Measurements from ENCODE around the gene EGLN3.

The EGLN3 gene

GRCh38 chr14:33962016-33962415 lies 11.1 kb upstream of the EGLN3 start:
- no peak for DNase-seq (ENCODE audit: low read depth)

DNA sequence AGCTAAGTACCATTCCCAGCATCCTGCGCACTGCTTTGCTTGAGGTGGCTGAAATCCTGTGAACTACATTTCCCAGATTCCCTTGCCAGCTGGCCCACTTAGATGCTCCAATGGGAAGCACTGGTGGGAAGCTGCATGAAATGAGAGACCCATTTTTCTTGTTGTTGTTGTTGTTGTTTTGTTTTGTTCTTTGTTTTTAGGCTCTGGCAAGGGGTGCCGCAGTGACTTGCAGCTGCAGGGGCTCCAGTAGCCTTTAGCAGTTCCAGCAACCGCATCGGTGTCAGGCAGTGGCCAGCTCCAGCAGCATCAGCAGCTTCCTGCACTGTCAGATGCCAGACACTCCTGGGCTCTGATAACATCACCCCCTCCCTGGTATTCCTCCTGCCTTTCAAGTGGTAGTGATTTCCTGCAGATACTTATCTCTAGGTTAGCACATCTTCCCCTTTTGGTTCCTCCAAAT lies 8.8 kb upstream of the EGLN3 start:
- no peak for DNase-seq (ENCODE audit: low read depth)

- no peak for DNase-seq (ENCODE audit: low read depth)
Measured at GRCh38 chr14:33958605-33959226, 7.8 kb upstream of the EGLN3 start.

GRCh38 chr14:33957993-33958392 lies 7.1 kb upstream of the EGLN3 start:
- no peak for DNase-seq (ENCODE audit: low read depth)

GRCh38 chr14:33957299-33957698 lies 6.4 kb upstream of the EGLN3 start:
- DNase-seq (ENCODE audit: low read depth) = no peak

GRCh38 chr14:33956640-33957039 lies 5.8 kb upstream of the EGLN3 start:
- no peak for DNase-seq (ENCODE audit: low read depth)

GRCh38 chr14:33954016-33954598 lies 3.2 kb upstream of the EGLN3 start:
- no peak for DNase-seq (ENCODE audit: low read depth)

- no peak for DNase-seq (ENCODE audit: low read depth)
Measured at GRCh38 chr14:33952541-33952940, 1.7 kb upstream of the EGLN3 start.

GRCh38 chr14:33951183-33951840 lies 438 bp upstream of the EGLN3 start:
- DNase-seq (ENCODE audit: low read depth) = no peak

DNA sequence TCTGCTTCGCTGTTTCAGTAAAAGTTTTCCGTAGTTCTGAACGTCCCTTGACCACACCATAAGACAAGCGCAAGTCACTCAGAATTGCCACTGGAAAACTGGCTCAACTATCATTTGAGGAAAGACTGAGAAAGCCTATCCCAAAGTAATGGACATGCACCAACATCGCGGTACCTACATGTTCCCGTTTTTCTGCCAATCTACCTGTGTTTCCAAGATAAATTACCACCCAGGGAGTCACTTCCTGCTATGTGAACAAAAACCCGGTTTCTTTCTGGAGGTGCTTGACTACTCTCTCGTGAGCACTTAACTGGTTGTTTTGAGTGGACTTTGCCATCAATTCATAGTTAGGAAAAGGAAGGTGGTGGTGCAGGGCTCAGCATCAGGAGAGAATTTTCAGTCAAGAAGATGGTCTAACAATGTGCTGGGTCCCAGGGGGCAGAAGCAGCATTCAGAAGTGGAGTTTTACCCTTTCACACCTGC lies 1.4 kb downstream of the EGLN3 start:
- no peak for DNase-seq (ENCODE audit: low read depth)

GRCh38 chr14:33948869-33949408 lies 1.9 kb downstream of the EGLN3 start:
- no peak for DNase-seq (ENCODE audit: low read depth)

- no peak for DNase-seq (ENCODE audit: low read depth)
Measured at GRCh38 chr14:33948145-33948868, 2.6 kb downstream of the EGLN3 start.

DNA sequence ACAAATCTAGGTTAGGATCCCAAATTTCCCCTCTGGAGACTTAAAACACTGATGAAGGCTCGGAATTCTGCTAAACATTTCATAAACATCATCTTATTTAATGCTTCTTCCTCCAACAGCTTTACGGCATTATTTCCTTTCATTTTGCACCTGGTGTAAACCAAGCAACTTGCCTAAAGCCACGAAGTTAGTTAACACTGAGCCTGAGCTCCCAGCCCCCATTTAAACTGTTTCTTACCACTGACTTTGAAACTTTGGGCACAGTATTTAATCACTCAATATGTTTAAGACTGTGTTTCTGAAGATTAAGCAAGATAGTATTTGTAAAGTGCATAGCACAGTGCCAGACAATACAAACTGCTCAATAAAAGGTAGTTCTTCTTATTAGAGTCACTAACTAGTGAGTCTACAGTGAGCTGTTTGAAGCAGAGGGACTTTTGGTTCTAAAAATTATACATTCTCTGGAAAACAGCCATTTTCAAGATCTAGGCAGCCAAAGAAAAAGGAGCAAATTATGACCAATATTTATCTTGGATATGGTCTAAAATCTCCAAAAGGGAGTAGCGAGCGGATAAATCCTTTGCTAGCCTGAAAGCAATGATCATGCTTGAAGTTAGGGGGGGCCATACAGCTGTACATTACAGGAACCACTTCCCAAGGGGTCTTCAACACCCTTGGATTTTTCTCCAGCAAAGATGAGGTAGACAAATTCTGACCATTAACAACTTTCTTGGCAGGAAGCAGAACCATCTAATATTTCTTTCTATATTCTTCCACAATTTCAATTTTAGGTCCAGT lies 4.0 kb downstream of the EGLN3 start:
- DNase-seq (ENCODE audit: low read depth) = no peak

DNA sequence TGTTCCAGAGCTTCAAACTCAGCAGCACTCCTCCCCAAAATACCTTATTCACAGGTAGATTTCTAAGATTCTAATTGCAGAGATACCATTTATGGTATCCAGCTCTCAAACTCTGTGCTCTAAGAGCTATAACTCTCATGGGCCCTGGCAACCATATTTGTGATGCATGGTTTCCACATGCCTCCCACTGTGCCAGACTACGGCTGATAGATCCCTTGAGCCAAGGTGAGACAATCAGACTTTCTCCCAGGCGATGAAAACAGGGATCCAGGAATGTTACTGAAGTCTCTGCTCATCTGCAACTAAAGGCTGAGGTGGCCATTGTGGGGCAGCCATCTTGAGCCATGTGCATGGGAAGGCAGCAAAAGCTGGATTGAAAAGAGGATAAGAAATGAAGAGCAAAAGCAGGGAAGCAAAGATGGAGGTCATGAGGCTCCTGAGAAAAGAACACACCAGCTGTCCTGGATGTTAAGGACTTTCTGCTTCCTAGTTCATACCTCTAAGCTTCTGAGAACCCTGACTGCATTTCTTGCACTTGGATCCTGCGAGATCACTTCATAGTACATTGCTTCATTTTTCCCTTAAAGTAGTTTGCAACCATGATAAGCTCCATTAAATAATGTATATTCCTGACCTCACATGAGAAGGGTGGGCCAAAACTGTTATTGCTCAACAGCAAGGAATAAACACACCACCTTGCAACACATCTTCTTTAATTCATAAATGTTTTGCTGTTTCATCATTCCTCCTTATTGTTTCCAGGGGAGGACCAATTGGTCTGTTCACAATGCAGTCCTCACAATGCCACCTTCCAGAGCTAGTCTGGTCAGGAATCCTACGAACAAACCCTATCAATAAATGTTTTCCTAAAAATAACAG lies 5.4 kb downstream of the EGLN3 start:
- no peak for DNase-seq (ENCODE audit: low read depth)

- DNase-seq (ENCODE audit: low read depth) = no peak
Measured at GRCh38 chr14:33943096-33943883, 7.6 kb downstream of the EGLN3 start.

- no peak for DNase-seq (ENCODE audit: low read depth)
Measured at GRCh38 chr14:33941718-33942117, 9.2 kb downstream of the EGLN3 start.

DNA sequence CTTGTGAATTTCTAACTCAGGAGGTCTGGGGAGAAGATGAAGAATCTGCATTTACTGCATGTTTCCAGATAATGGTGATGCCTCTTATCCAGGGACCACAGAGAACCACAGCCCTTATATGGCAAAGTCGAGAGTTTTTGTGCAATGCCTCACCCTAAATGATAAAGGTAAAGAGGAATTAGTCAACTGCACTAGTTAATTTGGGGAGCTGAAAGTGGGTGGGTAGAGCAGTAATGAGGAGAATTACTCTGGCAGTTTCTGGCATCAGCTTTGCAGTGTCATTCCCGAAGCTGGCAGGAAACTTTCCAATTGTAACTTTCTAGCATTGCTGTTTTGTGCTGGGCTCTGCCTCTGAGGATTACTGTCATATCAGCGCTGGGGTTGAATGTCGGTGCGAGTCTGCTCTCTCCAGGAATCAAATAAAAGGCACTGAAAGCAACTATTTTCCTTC lies 10.3 kb downstream of the EGLN3 start:
- DNase-seq (ENCODE audit: low read depth) = no peak

GRCh38 chr14:33938131-33938949 lies 12.5 kb downstream of the EGLN3 start:
- no peak for DNase-seq (ENCODE audit: low read depth)

GRCh38 chr14:33936391-33936790 lies 14.5 kb downstream of the EGLN3 start:
- no peak for DNase-seq (ENCODE audit: low read depth)
